Neural cell (in vitro differentiated cells): ENCODE data around the gene C5orf46. TPM values are rescaled to one million over a fixed set of nuclear protein-coding genes. Genes with fewer than 3 reads are reported as not detected.

Experiments
- H2AFZ ChIP-seq: fragments of 200-600, 300-800 bp; sonication (generic), shearing (Covaris generic); 2 replicates; pipeline ENCODE4 v1.6.0; 2014; ENCODE audit warnings: low read depth, mild to moderate bottlenecking, antibody characterized with exemption, low read length, moderate library complexity
- H3F3A ChIP-seq: fragments of 200-600 bp; shearing (Covaris generic); 2 replicates; pipeline ENCODE4 v1.6.1; 2016; ENCODE audit warnings: mild to moderate bottlenecking, moderate library complexity, mixed read lengths, antibody characterized with exemption, low read length; ENCODE audit not compliant: insufficient read depth, poor library complexity, severe bottlenecking
- H3K27ac ChIP-seq: fragments of 200-600, 300-800 bp; sonication (generic), shearing (Covaris generic); 2 replicates; pipeline ENCODE4 v1.5.1; 2014; ENCODE audit warnings: mild to moderate bottlenecking, low read length, moderate library complexity
- H3K27me3 ChIP-seq: fragments of 300-800, 200-600 bp; sonication (generic), shearing (Covaris generic); 2 replicates; pipeline ENCODE4 v1.6.0; 2014; ENCODE audit warnings: mild to moderate bottlenecking, low read depth, low read length, moderate library complexity; ENCODE audit not compliant: insufficient read depth
- H3K36me3 ChIP-seq: fragments of 300-800, 200-600 bp; sonication (generic), shearing (Covaris generic); 2 replicates; pipeline ENCODE4 v1.5.1; 2014; ENCODE audit warnings: mild to moderate bottlenecking, antibody characterized with exemption, low read length, moderate library complexity; ENCODE audit not compliant: insufficient read depth
- H3K4me2 ChIP-seq: fragments of 300-800, 200-600 bp; sonication (generic), shearing (Covaris generic); 2 replicates; pipeline ENCODE4 v1.6.0; 2014; ENCODE audit warnings: mild to moderate bottlenecking, low read length
- H3K4me3 ChIP-seq: fragments of 300-800, 200-600 bp; sonication (generic), shearing (Covaris generic); 2 replicates; pipeline ENCODE4 v1.5.1; 2014; ENCODE audit warnings: mild to moderate bottlenecking, low read length, moderate library complexity
- H3K79me2 ChIP-seq: fragments of 200-600 bp; shearing (Covaris generic); replicated peaks from 2 replicates; pipeline ENCODE4 v1.6.0; 2014; ENCODE audit warnings: mild to moderate bottlenecking, low read length, moderate library complexity; ENCODE audit not compliant: insufficient read depth
- H3K9ac ChIP-seq: fragments of 300-800, 200-600 bp; sonication (generic), shearing (Covaris generic); 2 replicates; pipeline ENCODE4 v1.6.1; 2016; ENCODE audit warnings: mild to moderate bottlenecking, low read length, mixed read lengths
- H3K9me2 ChIP-seq: fragments of 200-600 bp; shearing (Covaris generic); 2 replicates; pipeline ENCODE4 v1.6.1; 2016; ENCODE audit warnings: mild to moderate bottlenecking, low read length, mixed read lengths; ENCODE audit not compliant: insufficient read depth
- H3K9me3 ChIP-seq: fragments of 200-600, 300-800 bp; sonication (generic), shearing (Covaris generic); 2 replicates; pipeline ENCODE4 v1.6.1; 2016; ENCODE audit warnings: mild to moderate bottlenecking, mixed run types, low read length, moderate library complexity, mixed read lengths
- H4K20me1 ChIP-seq: fragments of 200-600 bp; shearing (Covaris generic); 2 replicates; pipeline ENCODE4 v1.6.1; 2016; ENCODE audit warnings: mild to moderate bottlenecking, mixed run types; ENCODE audit not compliant: insufficient read depth
- EP300 ChIP-seq: fragments of 450-650 bp; conservative IDR thresholded peaks from 2 replicates; pipeline ENCODE4 v1.6.1; 2014; ENCODE audit warnings: antibody characterized with exemption, mild to moderate bottlenecking, moderate library complexity; ENCODE audit not compliant: poor library complexity, severe bottlenecking
- EZH2 ChIP-seq: fragments of 200-600, 300-800 bp; shearing (Covaris generic), sonication (generic); IDR thresholded peaks from 2 replicates; pipeline ENCODE4 v1.6.1; 2014; ENCODE audit warnings: antibody characterized with exemption, low read length, borderline replicate concordance, mild to moderate bottlenecking; ENCODE audit not compliant: insufficient read depth, poor library complexity, severe bottlenecking
- MXI1 ChIP-seq: fragments of 450-650 bp; conservative IDR thresholded peaks from 2 replicates; pipeline ENCODE4 v1.6.1; 2014; ENCODE audit warnings: antibody characterized with exemption, mild to moderate bottlenecking; ENCODE audit not compliant: poor library complexity, severe bottlenecking
- POLR2AphosphoS5 ChIP-seq: IDR thresholded peaks from 2 replicates; pipeline ENCODE4 v1.6.1; 2012
- RAD21 ChIP-seq: fragments of 450-650 bp; conservative IDR thresholded peaks from 2 replicates; pipeline ENCODE4 v1.6.1; 2014; ENCODE audit warnings: antibody characterized with exemption, mild to moderate bottlenecking, moderate library complexity
- SMC3 ChIP-seq: fragments of 450-650 bp; conservative IDR thresholded peaks from 2 replicates; pipeline ENCODE4 v1.6.1; 2014; ENCODE audit warnings: antibody characterized with exemption, mild to moderate bottlenecking, moderate library complexity; ENCODE audit not compliant: poor library complexity
- TAF1 ChIP-seq: IDR thresholded peaks from 2 replicates; pipeline ENCODE4 v1.6.1; 2012; ENCODE audit warnings: low read depth
- polyA plus RNA-seq: library from polyadenylated mRNA; depleted of rRNA; stranded (reverse); fragments of >200 nt; gene quantifications from 2 replicates; pipeline ENCODE4 v1.2.3, GENCODE V29; 2014
- TF ChIP-seq, protein P1 (sequence below): IDR thresholded peaks from 2 replicates; pipeline ENCODE4 v1.6.1; 2012; ENCODE audit warnings: borderline replicate concordance
- TF ChIP-seq, protein P2 (sequence below): fragments of 450-650 bp; IDR thresholded peaks from 2 replicates; pipeline ENCODE4 v1.5.1; 2014; ENCODE audit warnings: antibody characterized with exemption, mild to moderate bottlenecking, moderate library complexity; ENCODE audit not compliant: poor library complexity, severe bottlenecking

The C5orf46 gene
- polyA plus RNA-seq, 1 donor from 2014 or later: not detected

DNA sequence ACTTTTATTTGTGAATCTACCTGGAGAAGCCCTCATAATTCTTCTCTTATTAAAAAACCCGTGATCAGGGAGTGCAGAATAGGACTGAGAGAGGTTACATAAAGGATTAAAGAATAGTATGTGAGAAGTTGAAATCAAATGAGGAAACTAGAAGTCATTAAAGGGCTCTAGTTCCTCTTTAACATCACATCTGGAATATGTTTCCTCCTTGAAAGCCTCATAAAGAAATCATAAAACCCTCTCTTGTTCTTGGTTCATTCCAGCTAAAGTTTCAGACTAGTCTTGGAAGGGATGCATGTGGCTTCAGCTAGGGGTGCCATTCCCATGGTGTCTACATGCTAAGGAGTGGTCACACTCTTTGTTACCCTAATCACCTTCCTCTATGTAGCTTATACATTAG is 5.7 kb upstream of the C5orf46 start:
- Histone ChIP-seq H3K9me2 (no peaks in the 10 kb centered on the region), H3K27ac (no peak overlapping the region), H3K79me2 (no peaks in the 10 kb centered on the region), H4K20me1 (no peaks in the 10 kb centered on the region), H3K9ac (no peak overlapping the region), H3K27me3 (no peaks in the 10 kb centered on the region), H3K9me3 (no peaks in the 10 kb centered on the region), H2AFZ (no peak overlapping the region), H3K4me3 (no peak overlapping the region), H3F3A (no peaks in the 10 kb centered on the region), H3K36me3 (no peaks in the 10 kb centered on the region), H3K4me2 (no peak overlapping the region)
- TF ChIP-seq SMC3: no peak
- no peak for TF ChIP-seq RAD21

DNA sequence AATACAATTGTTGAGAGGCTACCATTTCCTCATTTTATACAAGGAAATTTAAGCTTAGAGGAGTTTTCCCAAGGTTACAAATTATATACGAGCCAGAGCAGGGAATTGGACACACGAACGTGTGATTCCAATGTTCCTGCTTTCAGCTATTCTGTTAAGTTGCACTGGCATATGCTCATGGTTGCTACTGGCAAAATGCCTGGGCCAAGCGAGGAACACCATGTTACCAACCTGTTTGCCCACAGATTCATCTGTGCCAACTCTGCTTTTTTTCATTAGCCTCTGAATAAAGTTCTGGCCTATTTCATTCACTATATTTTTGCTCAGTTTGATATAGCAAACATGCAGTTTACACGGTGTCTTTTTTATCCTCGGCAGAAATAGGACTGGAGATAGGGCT is 5.1 kb upstream of the C5orf46 start:
- no peaks in the 10 kb centered on the region for H3K9me3 ChIP-seq
- no peak overlapping the region for H3K4me3 ChIP-seq
- H4K20me1 ChIP-seq: no peaks in the 10 kb centered on the region
- H3K4me2 ChIP-seq: no peak overlapping the region
- no peak overlapping the region for H3K27ac ChIP-seq
- H2AFZ ChIP-seq: no peak overlapping the region
- no peaks in the 10 kb centered on the region for H3K36me3 ChIP-seq
- no peak overlapping the region for H3K9ac ChIP-seq
- no peaks in the 10 kb centered on the region for H3K79me2 ChIP-seq
- H3K27me3 ChIP-seq: no peaks in the 10 kb centered on the region
- H3F3A ChIP-seq: no peaks in the 10 kb centered on the region
- no peaks in the 10 kb centered on the region for H3K9me2 ChIP-seq
- TF ChIP-seq SMC3 (no peak), RAD21 (no peak), POLR2AphosphoS5 (no peak), EZH2 (no peak), TAF1 (no peak), EP300 (no peak), MXI1 (no peak)
- TF ChIP-seq, protein P1, sequence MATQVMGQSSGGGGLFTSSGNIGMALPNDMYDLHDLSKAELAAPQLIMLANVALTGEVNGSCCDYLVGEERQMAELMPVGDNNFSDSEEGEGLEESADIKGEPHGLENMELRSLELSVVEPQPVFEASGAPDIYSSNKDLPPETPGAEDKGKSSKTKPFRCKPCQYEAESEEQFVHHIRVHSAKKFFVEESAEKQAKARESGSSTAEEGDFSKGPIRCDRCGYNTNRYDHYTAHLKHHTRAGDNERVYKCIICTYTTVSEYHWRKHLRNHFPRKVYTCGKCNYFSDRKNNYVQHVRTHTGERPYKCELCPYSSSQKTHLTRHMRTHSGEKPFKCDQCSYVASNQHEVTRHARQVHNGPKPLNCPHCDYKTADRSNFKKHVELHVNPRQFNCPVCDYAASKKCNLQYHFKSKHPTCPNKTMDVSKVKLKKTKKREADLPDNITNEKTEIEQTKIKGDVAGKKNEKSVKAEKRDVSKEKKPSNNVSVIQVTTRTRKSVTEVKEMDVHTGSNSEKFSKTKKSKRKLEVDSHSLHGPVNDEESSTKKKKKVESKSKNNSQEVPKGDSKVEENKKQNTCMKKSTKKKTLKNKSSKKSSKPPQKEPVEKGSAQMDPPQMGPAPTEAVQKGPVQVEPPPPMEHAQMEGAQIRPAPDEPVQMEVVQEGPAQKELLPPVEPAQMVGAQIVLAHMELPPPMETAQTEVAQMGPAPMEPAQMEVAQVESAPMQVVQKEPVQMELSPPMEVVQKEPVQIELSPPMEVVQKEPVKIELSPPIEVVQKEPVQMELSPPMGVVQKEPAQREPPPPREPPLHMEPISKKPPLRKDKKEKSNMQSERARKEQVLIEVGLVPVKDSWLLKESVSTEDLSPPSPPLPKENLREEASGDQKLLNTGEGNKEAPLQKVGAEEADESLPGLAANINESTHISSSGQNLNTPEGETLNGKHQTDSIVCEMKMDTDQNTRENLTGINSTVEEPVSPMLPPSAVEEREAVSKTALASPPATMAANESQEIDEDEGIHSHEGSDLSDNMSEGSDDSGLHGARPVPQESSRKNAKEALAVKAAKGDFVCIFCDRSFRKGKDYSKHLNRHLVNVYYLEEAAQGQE: no peak
- TF ChIP-seq, protein P2, sequence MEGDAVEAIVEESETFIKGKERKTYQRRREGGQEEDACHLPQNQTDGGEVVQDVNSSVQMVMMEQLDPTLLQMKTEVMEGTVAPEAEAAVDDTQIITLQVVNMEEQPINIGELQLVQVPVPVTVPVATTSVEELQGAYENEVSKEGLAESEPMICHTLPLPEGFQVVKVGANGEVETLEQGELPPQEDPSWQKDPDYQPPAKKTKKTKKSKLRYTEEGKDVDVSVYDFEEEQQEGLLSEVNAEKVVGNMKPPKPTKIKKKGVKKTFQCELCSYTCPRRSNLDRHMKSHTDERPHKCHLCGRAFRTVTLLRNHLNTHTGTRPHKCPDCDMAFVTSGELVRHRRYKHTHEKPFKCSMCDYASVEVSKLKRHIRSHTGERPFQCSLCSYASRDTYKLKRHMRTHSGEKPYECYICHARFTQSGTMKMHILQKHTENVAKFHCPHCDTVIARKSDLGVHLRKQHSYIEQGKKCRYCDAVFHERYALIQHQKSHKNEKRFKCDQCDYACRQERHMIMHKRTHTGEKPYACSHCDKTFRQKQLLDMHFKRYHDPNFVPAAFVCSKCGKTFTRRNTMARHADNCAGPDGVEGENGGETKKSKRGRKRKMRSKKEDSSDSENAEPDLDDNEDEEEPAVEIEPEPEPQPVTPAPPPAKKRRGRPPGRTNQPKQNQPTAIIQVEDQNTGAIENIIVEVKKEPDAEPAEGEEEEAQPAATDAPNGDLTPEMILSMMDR: no peak

DNA sequence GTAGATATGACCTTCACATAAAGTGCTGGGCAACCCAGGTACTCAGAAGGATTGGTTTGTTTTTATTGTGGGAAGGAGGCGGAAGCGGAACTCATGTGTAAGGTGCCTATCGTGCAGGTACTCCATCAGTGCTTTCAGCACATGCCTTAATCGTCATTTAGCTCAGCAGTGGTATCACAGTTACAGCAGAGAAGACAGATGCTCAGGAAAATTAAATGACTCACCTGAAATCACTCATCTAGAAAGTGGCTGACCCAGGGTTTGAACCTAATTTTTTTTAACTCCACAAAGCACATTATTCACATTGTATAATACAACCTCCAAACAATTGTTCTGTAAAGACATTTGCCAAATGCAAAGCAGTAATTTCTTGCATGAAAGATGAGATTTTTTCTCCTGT is 2.2 kb downstream of the C5orf46 start:
- Histone ChIP-seq H4K20me1 (no peaks in the 10 kb centered on the region), H3K9me2 (no peaks in the 10 kb centered on the region), H3K9me3 (no peaks in the 10 kb centered on the region), H3K36me3 (no peaks in the 10 kb centered on the region), H2AFZ (no peak overlapping the region), H3F3A (no peaks in the 10 kb centered on the region), H3K9ac (no peak overlapping the region), H3K27ac (no peak overlapping the region), H3K4me3 (no peak overlapping the region), H3K27me3 (no peaks in the 10 kb centered on the region), H3K79me2 (no peaks in the 10 kb centered on the region), H3K4me2 (no peak overlapping the region)
- TF ChIP-seq RAD21 (no peak), TAF1 (no peak), EZH2 (no peak), EP300 (no peak), SMC3 (no peak), POLR2AphosphoS5 (no peak), MXI1 (no peak)
- TF ChIP-seq, protein P1: no peak
- TF ChIP-seq, protein P2: no peak
